IMR-90 (cell line): ENCODE measurements around the gene ADGRL4. TPM values are rescaled to one million over a fixed set of nuclear protein-coding genes. Genes with fewer than 3 reads are reported as not detected.

Experiments used
- ATAC-seq: fragments of 200-7000 bp; cut with Tn5 transposase; 2 replicates; pipeline ENCODE4 v1.9.1; 2020; ENCODE audit warnings: low read depth, mild to moderate bottlenecking, moderate library complexity
- BruUV-seq: library from RNA; stranded (reverse); fragments of 400-500 nt; replicated peaks from 2 replicates; lab custom pipeline; 2021; lab: Mats Ljungman, UMichigan
- CTCF ChIA-PET: fragments of 300-600 bp; formaldehyde crosslinking; extraction: SDS; loops from one replicate; lab custom pipeline; 2021; ENCODE audit warnings: antibody characterized with exemption; lab: Yijun Ruan, JAX
- POLR2A ChIA-PET: fragments of 300-600 bp; sonication (Branson Sonifier 250); formaldehyde crosslinking; loops from one replicate; lab custom pipeline; 2022; ENCODE audit warnings: antibody characterized with exemption; ENCODE audit not compliant: unreplicated experiment; lab: Charles Lee
- DNase-seq: peaks from one replicate; pipeline ENCODE4 v3.0.0; 2013
- H2AFZ ChIP-seq: replicated peaks from 2 replicates; pipeline ENCODE3; 2013; ENCODE audit warnings: low read length, mild to moderate bottlenecking; ENCODE audit not compliant: poor library complexity
- H2AK5ac ChIP-seq: 2 replicates; pipeline ENCODE4 v1.6.1; 2013; ENCODE audit warnings: low read depth, low read length, inconsistent platforms
- H2AK9ac ChIP-seq: replicated peaks from 2 replicates; pipeline ENCODE3; 2013; ENCODE audit warnings: mild to moderate bottlenecking, low read depth, low read length, moderate library complexity; ENCODE audit not compliant: poor library complexity
- H2BK120ac ChIP-seq: 2 replicates; pipeline ENCODE4 v1.6.1; 2013; ENCODE audit warnings: low read depth, low read length, inconsistent platforms
- H2BK15ac ChIP-seq: 3 replicates; pipeline ENCODE4 v1.6.1; 2013; ENCODE audit warnings: low read depth, low read length, inconsistent platforms
- H2BK20ac ChIP-seq: 2 replicates; pipeline ENCODE4 v1.6.1; 2013; ENCODE audit warnings: low read depth, mild to moderate bottlenecking, inconsistent platforms, low read length, moderate library complexity
- H2BK5ac ChIP-seq: 2 replicates; pipeline ENCODE4 v1.6.1; 2013; ENCODE audit warnings: mild to moderate bottlenecking, low read depth, low read length, inconsistent platforms; ENCODE audit not compliant: poor library complexity, severe bottlenecking
- H3K14ac ChIP-seq: replicated peaks from 2 replicates; pipeline ENCODE4 v1.6.1; 2013; ENCODE audit warnings: low read depth, low read length, inconsistent platforms
- H3K18ac ChIP-seq: 2 replicates; pipeline ENCODE4 v1.6.1; 2013; ENCODE audit warnings: low read depth, low read length, control low read depth
- H3K23ac ChIP-seq: 2 replicates; pipeline ENCODE4 v1.6.1; 2013; ENCODE audit warnings: low read depth, low read length, inconsistent platforms
- H3K27ac ChIP-seq: 2 replicates; pipeline ENCODE4 v1.5.1; 2013; ENCODE audit warnings: mild to moderate bottlenecking, control low read depth, low read length; ENCODE audit not compliant: insufficient read depth
- H3K27me3 ChIP-seq: 2 replicates; pipeline ENCODE4 v1.6.1; 2013; ENCODE audit warnings: low read length; ENCODE audit not compliant: control insufficient read depth, insufficient read depth
- H3K36me3 ChIP-seq: 2 replicates; pipeline ENCODE4 v1.6.1; 2013; ENCODE audit warnings: low read length, mixed read lengths; ENCODE audit not compliant: control insufficient read depth, insufficient read depth
- H3K4ac ChIP-seq: 2 replicates; pipeline ENCODE4 v1.6.1; 2013; ENCODE audit warnings: low read depth, low read length, inconsistent platforms
- H3K4me1 ChIP-seq: 2 replicates; pipeline ENCODE4 v1.6.1; 2013; ENCODE audit warnings: low read length, mixed read lengths; ENCODE audit not compliant: control insufficient read depth, insufficient read depth
- H3K4me2 ChIP-seq: 2 replicates; pipeline ENCODE4 v1.6.1; 2013; ENCODE audit warnings: low read depth, mild to moderate bottlenecking, control low read depth, low read length, moderate library complexity
- H3K4me3 ChIP-seq: 2 replicates; pipeline ENCODE4 v1.5.1; 2013; ENCODE audit warnings: low read depth, mild to moderate bottlenecking, control low read depth, low read length, moderate library complexity; ENCODE audit not compliant: insufficient read depth
- H3K56ac ChIP-seq: 2 replicates; pipeline ENCODE4 v1.6.1; 2013; ENCODE audit warnings: low read length, inconsistent platforms; ENCODE audit not compliant: insufficient read depth; ENCODE audit errors: extremely low read depth
- H3K79me1 ChIP-seq, 2 experiments: 2 replicates each; pipeline ENCODE4 v1.6.1; 2013; ENCODE audit warnings: low read length in 2 of 2, inconsistent platforms in 1 of 2, low read depth in 1 of 2
- H3K9ac ChIP-seq: 2 replicates; pipeline ENCODE4 v1.6.1; 2013; ENCODE audit warnings: low read depth, low read length, control low read depth
- H3K9me1 ChIP-seq: 2 replicates; pipeline ENCODE4 v1.6.1; 2013; ENCODE audit warnings: low read length, inconsistent platforms; ENCODE audit not compliant: insufficient read depth
- H3K9me3 ChIP-seq: 2 replicates; pipeline ENCODE4 v1.6.1; 2013; ENCODE audit warnings: low read length; ENCODE audit not compliant: control insufficient read depth, insufficient read depth
- H4K20me1 ChIP-seq: 2 replicates; pipeline ENCODE4 v1.6.1; 2013; ENCODE audit warnings: low read length, inconsistent platforms; ENCODE audit not compliant: insufficient read depth
- H4K5ac ChIP-seq: 2 replicates; pipeline ENCODE4 v1.6.1; 2013; ENCODE audit warnings: mild to moderate bottlenecking, low read depth, low read length, control low read depth
- H4K8ac ChIP-seq, 2 experiments: 2 replicates each; pipeline ENCODE4 v1.6.1; 2013; ENCODE audit warnings: low read depth in 2 of 2, low read length in 2 of 2, control low read depth in 1 of 2, inconsistent platforms in 1 of 2
- H4K91ac ChIP-seq: 2 replicates; pipeline ENCODE4 v1.6.1; 2013; ENCODE audit warnings: low read depth, low read length, inconsistent platforms; ENCODE audit not compliant: insufficient read depth
- MAFK ChIP-seq: IDR thresholded peaks from 2 replicates; pipeline ENCODE4 v1.6.1; 2012; ENCODE audit warnings: low read depth, low read length, improper control_type of control experiment
- NFE2L2 ChIP-seq: fragments of 150-350 bp; IDR thresholded peaks from 2 replicates; pipeline ENCODE4 v1.6.1; 2016; ENCODE audit warnings: low read depth, mild to moderate bottlenecking, low read length
- POLR2A ChIP-seq: IDR thresholded peaks from 2 replicates; pipeline ENCODE4 v1.6.1; 2012; ENCODE audit warnings: mild to moderate bottlenecking, low read depth, low read length
- RFX5 ChIP-seq: IDR thresholded peaks from 2 replicates; pipeline ENCODE4 v1.8.0; 2012; ENCODE audit warnings: low read depth, mild to moderate bottlenecking, low read length, moderate library complexity
- SMC3 ChIP-seq: fragments of 150-350 bp; IDR thresholded peaks from 2 replicates; pipeline ENCODE4 v1.6.1; 2016; ENCODE audit warnings: low read depth, mild to moderate bottlenecking, antibody characterized with exemption, low read length, moderate library complexity
- WGBS, 2 experiments: methylation state at CpG; one replicate each; pipeline versions ENCODE4 v1.1.5 to v1.1.7; 2013; ENCODE audit warnings: missing lambda C conversion rate in 2 of 2; ENCODE audit not compliant: insufficient read length in 1 of 2; ENCODE audit errors: extremely low coverage in 2 of 2; 5-methylcytosine and 5-hydroxymethylcytosine counted together
- dilution Hi-C: fragments of 300-500 bp; cut with HindIII; formaldehyde crosslinking; loops from one replicate; pipeline ENCODE4 v1.14.3; 2018; ENCODE audit warnings: low sequenced_read_pairs; ENCODE audit not compliant: unreplicated experiment
- in situ Hi-C: fragments of 300-500 bp; cut with MboI; formaldehyde crosslinking; loops from 3 replicates; pipeline ENCODE4 v1.14.3; 2019; ENCODE audit warnings: low sequenced_read_pairs, inconsistent platforms, mixed read lengths
- intact Hi-C: fragments of 100-400 bp; cut with micrococcal nuclease; formaldehyde crosslinking; loops from 2 replicates; pipeline ENCODE4 v1.10.0; 2022
- polyA plus RNA-seq, 3 experiments: library from polyadenylated mRNA; depleted of rRNA; stranded (reverse); fragments of >200 nt; gene quantifications; 2 replicates each; pipeline ENCODE4 v1.2.3, GENCODE V29; 2012; ENCODE audit warnings: low replicate concordance in 1 of 3
- total RNA-seq: library from RNA; depleted of rRNA; stranded (reverse); fragments of >200 nt; gene quantifications from 2 replicates; pipeline ENCODE4 v1.2.3, GENCODE V29; 2012

The ADGRL4 gene
- total and polyA plus RNA-seq, 2 of the 4 experiments (the other 2 are of a cell fraction) = 3.2 to 4.5 TPM

GRCh38 chr1:79042539-79042938 lies 36.0 kb upstream of the ADGRL4 start:
- H3K4me2 ChIP-seq = no peak overlapping the region
- no peak overlapping the region; the same call in 1 of the 2 replicates for H3K4ac ChIP-seq
- H4K20me1 ChIP-seq = no peaks in the 10 kb centered on the region
- no peak overlapping the region for H3K4me3 ChIP-seq
- H4K8ac ChIP-seq = peak overlapping the region in 1 of 2 experiments; percentile 32; a peak in 1 of 4 replicates
- no CpG with 5 or more reads among the region's 2 CpGs for WGBS, 2 experiments
- dilution Hi-C loops = no loop called here
- 0 out of 2 replicates have a peak overlapping the region, but pooled peaks have one; percentile 17 for H2AK5ac ChIP-seq
- H2BK20ac ChIP-seq = peak overlapping the region; percentile 53; the same call in 1 of the 2 replicates
- ChIA-PET CTCF (no interaction called here), POLR2A (no interaction called here)
- H3K9ac ChIP-seq = no peak overlapping the region
- H3K18ac ChIP-seq = peak overlapping the region; percentile 80; the same call in 1 of the 2 replicates
- no peaks in the 10 kb centered on the region for H3K27me3 ChIP-seq
- in situ Hi-C loops = no loop called here
- H2AK9ac ChIP-seq = no peak overlapping the region
- H2BK15ac ChIP-seq = peak overlapping the region; percentile 65; the same call in 2 of the 3 replicates
- ATAC-seq (0 out of 2 replicates have a peak, but pooled peaks have one; percentile 17), DNase-seq (no peak)
- H2BK5ac ChIP-seq = peak overlapping the region; percentile 81
- H3K14ac ChIP-seq = 0 out of 2 replicates have a peak overlapping the region, but pooled peaks have one; percentile 21
- 0 out of 2 replicates have a peak, but pooled peaks cover 6% of the 10 kb centered on the region for H3K9me1 ChIP-seq
- peak overlapping the region; percentile 77 for H2BK120ac ChIP-seq
- H3K9me3 ChIP-seq = peaks cover under 1% of the 10 kb centered on the region; the same call in 1 of the 2 replicates
- intact Hi-C loops = no loop called here
- H3K79me1 ChIP-seq = no peaks in the 10 kb centered on the region
- peaks cover 4% of the 10 kb centered on the region for H3K4me1 ChIP-seq
- H3K27ac ChIP-seq = no peak overlapping the region
- H4K91ac ChIP-seq = no peak overlapping the region; the same call in 1 of the 2 replicates
- no peaks in the 10 kb centered on the region for H3K36me3 ChIP-seq
- H4K5ac ChIP-seq = no peak overlapping the region; the same call in 1 of the 2 replicates
- H2AFZ ChIP-seq = no peak overlapping the region
- peak overlapping the region; percentile 16; the same call in 1 of the 2 replicates for H3K23ac ChIP-seq
- no TSS peak for BruUV-seq
- TF ChIP-seq RFX5 (no peak), MAFK (no peak), POLR2A (no peak), SMC3 (no peak), NFE2L2 (no peak)
- H3K56ac ChIP-seq = no peak overlapping the region
